GM12873 (cell line): ENCODE data around the gene CTNNA2.

ENCODE experiments used
- CTCF ChIP-seq: IDR thresholded peaks from 2 replicates; pipeline ENCODE4 v1.5.1; 2012; ENCODE audit warnings: low read depth, mild to moderate bottlenecking, moderate library complexity, low read length, control low read depth; ENCODE audit not compliant: insufficient read depth; ENCODE audit errors: missing control alignments

CTNNA2 gene

DNA sequence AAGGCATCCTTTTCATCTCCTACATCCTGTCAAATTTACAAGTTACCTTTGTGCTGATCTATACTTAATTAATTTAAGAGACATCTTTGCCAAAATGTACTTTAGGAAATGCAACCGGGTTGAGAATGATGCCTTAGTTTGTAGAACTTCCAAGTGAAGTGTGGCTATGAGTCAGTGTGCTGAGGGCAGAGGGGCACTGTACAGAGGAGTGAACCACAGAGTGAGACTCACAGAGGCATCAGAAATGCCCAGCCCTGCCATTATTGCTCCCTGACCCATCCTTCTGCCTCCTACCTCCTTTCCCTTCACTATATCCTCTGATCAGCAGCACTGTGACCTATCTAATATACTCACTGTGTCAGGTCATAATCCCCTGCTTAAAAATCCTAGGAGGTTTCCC, 471.6 kb downstream of the CTNNA2 start:
- no peak for TF ChIP-seq CTCF

- TF ChIP-seq CTCF = no peak
These were observed 472.3 kb downstream of the CTNNA2 start for GRCh38 chr2:79985145-79985544.

DNA sequence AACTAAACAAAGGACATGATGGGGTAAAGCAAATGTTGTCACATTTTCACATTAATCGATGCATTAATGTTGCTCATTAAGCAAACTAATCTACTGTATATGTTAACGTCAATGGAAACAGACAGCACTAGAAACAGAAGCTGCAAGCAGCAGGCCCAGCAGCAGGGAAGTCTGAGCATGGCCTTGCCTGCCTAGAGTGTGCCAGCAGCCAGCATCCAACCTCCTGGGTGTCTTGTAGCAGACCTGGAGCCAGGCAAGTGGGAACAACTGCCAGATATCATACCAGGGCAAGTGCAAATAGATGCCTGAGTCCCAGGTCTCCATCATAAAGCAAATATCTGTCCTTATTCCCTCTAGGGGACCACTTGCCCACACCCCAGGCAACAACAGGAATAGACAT, 472.7 kb downstream of the CTNNA2 start:
- TF ChIP-seq CTCF = no peak

GRCh38 chr2:79993144-79993543, 480.3 kb downstream of the CTNNA2 start:
- TF ChIP-seq CTCF = no peak

GRCh38 chr2:79994161-79994560, 481.3 kb downstream of the CTNNA2 start:
- no peak for TF ChIP-seq CTCF

GRCh38 chr2:79994965-79995364, 482.1 kb downstream of the CTNNA2 start:
- no peak for TF ChIP-seq CTCF

DNA sequence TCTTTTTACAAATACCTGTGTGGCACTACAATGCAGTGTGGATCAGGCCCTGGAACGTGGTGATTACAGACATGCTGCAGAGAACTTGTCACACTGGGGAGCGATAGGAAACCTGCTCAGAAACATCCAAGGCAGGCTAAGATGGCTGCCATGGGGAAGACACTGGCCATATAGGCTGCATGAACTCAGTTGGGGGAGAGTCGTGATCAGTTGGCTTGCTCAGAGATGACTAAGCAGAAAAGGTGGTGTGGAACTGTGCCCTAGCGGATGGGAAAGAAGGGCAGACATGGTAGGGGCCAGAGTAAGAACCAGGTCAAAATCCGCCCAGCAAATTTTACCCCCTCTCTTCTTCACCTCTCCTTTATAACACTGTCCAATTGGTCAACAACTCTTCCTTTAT, 483.9 kb downstream of the CTNNA2 start:
- no peak for TF ChIP-seq CTCF
